ENCODE measurements around the gene USP54.

Gene USP54

GRCh38 chr10:73494213-73494612 is 96.9 kb downstream of the USP54 start:
- Histone ChIP-seq H3K36me3 (ENCODE audit: insufficient read depth, low read depth, low read length) (peaks cover 17% of the 10 kb centered on the region), H3K27ac (ENCODE audit: low read length) (no peak overlapping the region), H3K4me1 (ENCODE audit: insufficient read depth, low read length) (peaks cover 5% of the 10 kb centered on the region), H3K9ac (ENCODE audit: low read depth, low read length) (no peak overlapping the region), H3K4me3 (ENCODE audit: low read length) (peak overlapping the region; percentile 89; the same call in 1 of the 2 replicates), H3K9me3 (ENCODE audit: insufficient read depth, low read depth, low read length) (no peaks in the 10 kb centered on the region), H3K27me3 (ENCODE audit: insufficient read depth, low read length) (no peaks in the 10 kb centered on the region)

GRCh38 chr10:73493781-73494180 is 97.4 kb downstream of the USP54 start:
- Histone ChIP-seq H3K9me3 (ENCODE audit: insufficient read depth, low read depth, low read length) (no peaks in the 10 kb centered on the region), H3K4me1 (ENCODE audit: insufficient read depth, low read length) (peaks cover 5% of the 10 kb centered on the region), H3K27ac (ENCODE audit: low read length) (no peak overlapping the region), H3K9ac (ENCODE audit: low read depth, low read length) (no peak overlapping the region), H3K36me3 (ENCODE audit: insufficient read depth, low read depth, low read length) (peaks cover 13% of the 10 kb centered on the region), H3K4me3 (ENCODE audit: low read length) (peak overlapping the region; percentile 37; the same call in 1 of the 2 replicates), H3K27me3 (ENCODE audit: insufficient read depth, low read length) (no peaks in the 10 kb centered on the region)

DNA sequence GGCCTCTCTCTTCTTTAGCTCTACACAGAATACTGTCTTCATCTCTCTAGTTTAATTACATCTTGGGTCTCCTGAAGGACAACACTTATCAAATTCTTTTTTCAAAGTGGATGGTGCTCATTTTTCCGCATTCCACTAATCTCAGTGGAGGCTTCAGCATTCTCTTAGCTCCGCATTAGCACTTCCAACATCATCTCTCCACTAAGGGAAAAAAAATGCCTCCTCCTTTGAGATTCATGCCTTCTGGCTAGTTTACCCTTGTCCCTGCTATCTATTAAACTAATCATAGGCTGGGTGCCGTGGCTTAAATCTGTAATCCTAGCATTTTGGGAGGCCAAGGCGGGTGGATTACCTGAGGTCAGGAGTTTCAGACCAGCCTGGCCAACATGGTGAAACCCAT is 104.5 kb downstream of the USP54 start:
- no peaks in the 10 kb centered on the region for H3K4me1 ChIP-seq (ENCODE audit: insufficient read depth, low read length)
- H3K36me3 ChIP-seq (ENCODE audit: insufficient read depth, low read depth, low read length): peaks cover 5% of the 10 kb centered on the region; the same call in 1 of the 2 replicates
- H3K27me3 ChIP-seq (ENCODE audit: insufficient read depth, low read length): no peaks in the 10 kb centered on the region
- no peak overlapping the region for H3K9ac ChIP-seq (ENCODE audit: low read depth, low read length)
- no peaks in the 10 kb centered on the region for H3K9me3 ChIP-seq (ENCODE audit: insufficient read depth, low read depth, low read length)
- no peak overlapping the region for H3K4me3 ChIP-seq (ENCODE audit: low read length)
- H3K27ac ChIP-seq (ENCODE audit: low read length): no peak overlapping the region

GRCh38 chr10:73485320-73485719 is 105.8 kb downstream of the USP54 start:
- Histone ChIP-seq H3K4me3 (ENCODE audit: low read length) (no peak overlapping the region), H3K36me3 (ENCODE audit: insufficient read depth, low read depth, low read length) (peaks cover 5% of the 10 kb centered on the region; the same call in 1 of the 2 replicates), H3K27ac (ENCODE audit: low read length) (no peak overlapping the region), H3K9ac (ENCODE audit: low read depth, low read length) (no peak overlapping the region), H3K4me1 (ENCODE audit: insufficient read depth, low read length) (no peaks in the 10 kb centered on the region), H3K9me3 (ENCODE audit: insufficient read depth, low read depth, low read length) (no peaks in the 10 kb centered on the region), H3K27me3 (ENCODE audit: insufficient read depth, low read length) (no peaks in the 10 kb centered on the region)

- H3K27me3 ChIP-seq (ENCODE audit: insufficient read depth, low read length): no peaks in the 10 kb centered on the region
- H3K4me3 ChIP-seq (ENCODE audit: low read length): no peak overlapping the region
- H3K36me3 ChIP-seq (ENCODE audit: insufficient read depth, low read depth, low read length): peaks cover 45% of the 10 kb centered on the region
- no peaks in the 10 kb centered on the region; the same call in 1 of the 2 replicates for H3K4me1 ChIP-seq (ENCODE audit: insufficient read depth, low read length)
- no peak overlapping the region for H3K27ac ChIP-seq (ENCODE audit: low read length)
- no peaks in the 10 kb centered on the region for H3K9me3 ChIP-seq (ENCODE audit: insufficient read depth, low read depth, low read length)
- H3K9ac ChIP-seq (ENCODE audit: low read depth, low read length): no peak overlapping the region
Observed at GRCh38 chr10:73480158-73480557, 111.0 kb downstream of the USP54 start.

DNA sequence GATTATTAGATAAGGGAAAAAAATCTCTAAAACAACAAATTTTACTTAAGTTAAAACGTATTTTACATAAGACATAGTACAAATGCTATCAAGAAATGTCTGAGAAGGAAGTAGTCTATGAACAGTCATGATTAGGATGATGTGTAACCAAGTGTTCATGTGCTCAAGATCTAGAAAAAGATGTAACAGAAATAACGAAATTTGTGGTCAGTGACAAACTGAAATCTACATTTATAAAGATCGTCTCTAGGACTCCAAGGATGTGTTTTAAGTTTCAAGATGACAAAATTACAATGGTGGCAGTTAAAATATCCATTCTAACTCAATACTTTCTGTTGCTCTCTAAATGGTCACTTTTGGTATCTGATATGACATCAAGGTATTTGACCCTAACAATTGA is 112.5 kb downstream of the USP54 start:
- Histone ChIP-seq H3K4me1 (ENCODE audit: insufficient read depth, low read length) (no peaks in the 10 kb centered on the region; the same call in 1 of the 2 replicates), H3K27me3 (ENCODE audit: insufficient read depth, low read length) (no peaks in the 10 kb centered on the region), H3K9ac (ENCODE audit: low read depth, low read length) (no peak overlapping the region), H3K9me3 (ENCODE audit: insufficient read depth, low read depth, low read length) (no peaks in the 10 kb centered on the region), H3K27ac (ENCODE audit: low read length) (no peak overlapping the region), H3K36me3 (ENCODE audit: insufficient read depth, low read depth, low read length) (peaks cover 53% of the 10 kb centered on the region), H3K4me3 (ENCODE audit: low read length) (no peak overlapping the region)

DNA sequence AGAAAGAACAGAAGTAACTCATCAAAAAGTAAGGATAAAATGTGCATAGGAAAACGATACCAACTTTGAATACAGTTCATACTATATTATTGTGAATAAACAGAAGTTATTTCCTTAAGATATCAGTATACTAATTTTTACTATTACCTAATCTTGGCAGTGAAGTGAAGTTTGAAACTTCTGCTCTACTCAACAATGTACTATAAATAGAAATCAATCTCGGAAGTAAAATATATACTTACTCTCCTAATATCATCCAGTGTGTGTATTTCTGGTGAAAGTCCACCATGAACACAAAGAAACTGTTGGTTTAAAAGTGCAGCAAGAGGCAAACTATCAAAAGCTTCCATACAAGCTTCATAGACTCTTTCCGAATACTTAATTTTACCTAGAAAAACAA is 119.9 kb downstream of the USP54 start:
- Histone ChIP-seq H3K27me3 (ENCODE audit: insufficient read depth, low read length) (no peaks in the 10 kb centered on the region), H3K4me1 (ENCODE audit: insufficient read depth, low read length) (no peaks in the 10 kb centered on the region), H3K36me3 (ENCODE audit: insufficient read depth, low read depth, low read length) (peaks cover 72% of the 10 kb centered on the region), H3K9ac (ENCODE audit: low read depth, low read length) (no peak overlapping the region), H3K4me3 (ENCODE audit: low read length) (no peak overlapping the region), H3K9me3 (ENCODE audit: insufficient read depth, low read depth, low read length) (no peaks in the 10 kb centered on the region), H3K27ac (ENCODE audit: low read length) (no peak overlapping the region)

GRCh38 chr10:73469579-73469978 is 121.6 kb downstream of the USP54 start:
- H3K27ac ChIP-seq (ENCODE audit: low read length): no peak overlapping the region
- no peak overlapping the region for H3K9ac ChIP-seq (ENCODE audit: low read depth, low read length)
- no peaks in the 10 kb centered on the region for H3K9me3 ChIP-seq (ENCODE audit: insufficient read depth, low read depth, low read length)
- no peaks in the 10 kb centered on the region for H3K4me1 ChIP-seq (ENCODE audit: insufficient read depth, low read length)
- H3K36me3 ChIP-seq (ENCODE audit: insufficient read depth, low read depth, low read length): peaks cover 71% of the 10 kb centered on the region
- H3K4me3 ChIP-seq (ENCODE audit: low read length): no peak overlapping the region
- H3K27me3 ChIP-seq (ENCODE audit: insufficient read depth, low read length): no peaks in the 10 kb centered on the region

- H3K4me3 ChIP-seq (ENCODE audit: low read length): no peak overlapping the region
- no peak overlapping the region for H3K27ac ChIP-seq (ENCODE audit: low read length)
- no peaks in the 10 kb centered on the region for H3K9me3 ChIP-seq (ENCODE audit: insufficient read depth, low read depth, low read length)
- H3K9ac ChIP-seq (ENCODE audit: low read depth, low read length): no peak overlapping the region
- H3K27me3 ChIP-seq (ENCODE audit: insufficient read depth, low read length): no peaks in the 10 kb centered on the region
- peaks cover 66% of the 10 kb centered on the region for H3K36me3 ChIP-seq (ENCODE audit: insufficient read depth, low read depth, low read length)
- H3K4me1 ChIP-seq (ENCODE audit: insufficient read depth, low read length): no peaks in the 10 kb centered on the region
Observed at GRCh38 chr10:73467206-73467605, 123.9 kb downstream of the USP54 start.

DNA sequence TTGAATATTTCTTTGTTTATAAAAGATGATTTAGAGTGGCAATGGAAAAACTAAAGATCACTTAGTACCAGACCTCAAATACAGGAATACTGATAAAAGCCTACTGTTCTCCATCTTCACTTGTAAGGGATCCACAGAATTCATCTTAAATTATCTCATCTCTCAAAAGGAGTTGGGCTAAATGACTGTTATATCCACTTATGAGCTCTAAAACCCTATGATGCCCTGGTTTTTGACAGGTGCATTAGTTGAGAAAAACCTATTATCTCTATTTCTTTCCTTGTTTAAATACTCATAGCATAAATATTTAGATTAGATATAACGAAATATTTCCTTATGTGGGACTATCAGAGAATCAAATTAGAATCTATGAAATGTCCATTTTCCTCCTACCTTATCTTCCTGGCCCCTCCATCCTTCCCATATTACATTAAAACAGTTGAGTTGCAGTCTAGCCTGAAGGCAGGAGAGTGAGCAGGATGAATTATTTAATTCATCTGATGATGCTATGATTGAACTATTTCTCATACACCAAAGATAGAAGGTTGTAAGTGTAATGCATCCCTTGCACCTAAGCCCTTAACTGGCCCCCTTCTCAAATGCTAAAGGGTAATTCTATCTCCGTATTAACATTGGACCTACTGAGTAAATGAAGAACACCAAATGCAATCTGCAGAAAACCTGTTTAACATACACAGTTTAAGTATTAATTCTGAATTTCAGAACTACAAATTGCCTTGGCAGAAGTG is 125.0 kb downstream of the USP54 start:
- Histone ChIP-seq H3K36me3 (ENCODE audit: insufficient read depth, low read depth, low read length) (peaks cover 58% of the 10 kb centered on the region), H3K4me1 (ENCODE audit: insufficient read depth, low read length) (no peaks in the 10 kb centered on the region), H3K9me3 (ENCODE audit: insufficient read depth, low read depth, low read length) (no peaks in the 10 kb centered on the region), H3K27ac (ENCODE audit: low read length) (no peak overlapping the region), H3K27me3 (ENCODE audit: insufficient read depth, low read length) (no peaks in the 10 kb centered on the region), H3K4me3 (ENCODE audit: low read length) (no peak overlapping the region), H3K9ac (ENCODE audit: low read depth, low read length) (no peak overlapping the region)

GRCh38 chr10:73460897-73461296 is 130.2 kb downstream of the USP54 start:
- Histone ChIP-seq H3K4me3 (ENCODE audit: low read length) (no peak overlapping the region), H3K36me3 (ENCODE audit: insufficient read depth, low read depth, low read length) (peaks cover 14% of the 10 kb centered on the region), H3K4me1 (ENCODE audit: insufficient read depth, low read length) (no peaks in the 10 kb centered on the region; the same call in 1 of the 2 replicates), H3K9ac (ENCODE audit: low read depth, low read length) (no peak overlapping the region; the same call in 1 of the 2 replicates), H3K27me3 (ENCODE audit: insufficient read depth, low read length) (no peaks in the 10 kb centered on the region), H3K9me3 (ENCODE audit: insufficient read depth, low read depth, low read length) (no peaks in the 10 kb centered on the region), H3K27ac (ENCODE audit: low read length) (no peak overlapping the region)

DNA sequence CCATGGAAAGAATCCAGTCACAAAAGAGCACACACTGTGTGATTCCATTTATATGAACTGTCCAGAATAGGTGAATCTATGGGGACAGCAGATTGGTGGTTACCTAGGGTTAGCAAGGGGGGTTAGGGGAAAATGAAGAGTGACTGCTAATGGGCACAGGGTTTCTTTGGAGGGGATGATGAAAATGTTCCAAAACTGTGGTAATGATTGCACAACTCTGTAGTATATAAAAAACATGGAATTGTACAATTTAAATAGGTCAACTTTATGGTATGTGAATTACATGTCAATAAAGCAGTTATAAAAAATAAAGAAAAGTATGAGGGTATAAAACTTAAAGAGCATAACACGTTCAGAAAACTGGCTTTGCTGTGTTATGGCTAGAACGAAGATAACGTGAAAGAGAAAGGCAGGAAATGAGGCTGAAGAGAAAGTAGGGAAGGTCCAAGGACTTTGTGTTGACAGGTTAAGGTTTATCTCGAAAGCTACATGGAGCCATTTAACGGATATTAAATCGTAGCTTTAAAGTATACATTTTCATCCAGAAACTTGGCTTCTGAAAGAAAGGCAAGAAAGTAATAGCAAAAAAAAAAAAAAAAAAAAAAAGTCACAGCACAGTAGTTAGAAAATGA is 131.3 kb downstream of the USP54 start:
- no peak overlapping the region for H3K9ac ChIP-seq (ENCODE audit: low read depth, low read length)
- no peak overlapping the region for H3K4me3 ChIP-seq (ENCODE audit: low read length)
- no peaks in the 10 kb centered on the region for H3K9me3 ChIP-seq (ENCODE audit: insufficient read depth, low read depth, low read length)
- peaks cover 4% of the 10 kb centered on the region; the same call in 1 of the 2 replicates for H3K36me3 ChIP-seq (ENCODE audit: insufficient read depth, low read depth, low read length)
- no peak overlapping the region for H3K27ac ChIP-seq (ENCODE audit: low read length)
- H3K27me3 ChIP-seq (ENCODE audit: insufficient read depth, low read length): no peaks in the 10 kb centered on the region
- H3K4me1 ChIP-seq (ENCODE audit: insufficient read depth, low read length): no peaks in the 10 kb centered on the region; the same call in 1 of the 2 replicates
